Activated CD4-positive, alpha-beta memory T cell treated with anti-CD3 and anti-CD28 coated beads, Interleukin-2, amount 10 ng/mL, durations not matched to agents 7 days and 5 days (primary cell): ENCODE results near the gene NLRP9. TPM values are rescaled to one million over a fixed set of nuclear protein-coding genes. Genes with fewer than 3 reads are reported as not detected.

Experiments used
- CTCF ChIA-PET: fragments of 350-600 bp; sonication (Branson Sonifier 250); formaldehyde crosslinking; loops from one replicate; lab custom pipeline; 2021; ENCODE audit warnings: antibody characterized with exemption, inconsistent platforms; lab: Charles Lee
- POLR2A ChIA-PET: fragments of 350-600 bp; sonication (Branson Sonifier 250); formaldehyde crosslinking; loops from one replicate; lab custom pipeline; 2021; ENCODE audit warnings: antibody characterized with exemption; lab: Charles Lee
- DNase-seq: peaks from one replicate; pipeline ENCODE4 v3.0.0-alpha.2; 2020
- H3K27ac Mint-ChIP-seq: one replicate; pipeline ENCODE4 v1.8.0; 2021; ENCODE audit warnings: mild to moderate bottlenecking, mixed read lengths
- H3K27me3 Mint-ChIP-seq: one replicate; pipeline ENCODE4 v1.8.0; 2021; ENCODE audit warnings: mixed read lengths
- H3K36me3 Mint-ChIP-seq: one replicate; pipeline ENCODE4 v1.8.0; 2021; ENCODE audit warnings: low read depth, mixed read lengths
- H3K4me1 Mint-ChIP-seq: one replicate; pipeline ENCODE4 v1.8.0; 2021; ENCODE audit warnings: mixed read lengths
- H3K4me3 Mint-ChIP-seq: one replicate; pipeline ENCODE4 v1.8.0; 2021; ENCODE audit warnings: mild to moderate bottlenecking, mixed read lengths
- H3K9me3 Mint-ChIP-seq: one replicate; pipeline ENCODE4 v1.8.0; 2021; ENCODE audit warnings: mixed read lengths
- total RNA-seq, 2 experiments: library from RNA; stranded (reverse); gene quantifications; one replicate each; pipeline ENCODE4 v1.2.3, GENCODE V29; 2021

NLRP9 gene
- total RNA-seq, 2 experiments from 2014 or later = not detected

DNA sequence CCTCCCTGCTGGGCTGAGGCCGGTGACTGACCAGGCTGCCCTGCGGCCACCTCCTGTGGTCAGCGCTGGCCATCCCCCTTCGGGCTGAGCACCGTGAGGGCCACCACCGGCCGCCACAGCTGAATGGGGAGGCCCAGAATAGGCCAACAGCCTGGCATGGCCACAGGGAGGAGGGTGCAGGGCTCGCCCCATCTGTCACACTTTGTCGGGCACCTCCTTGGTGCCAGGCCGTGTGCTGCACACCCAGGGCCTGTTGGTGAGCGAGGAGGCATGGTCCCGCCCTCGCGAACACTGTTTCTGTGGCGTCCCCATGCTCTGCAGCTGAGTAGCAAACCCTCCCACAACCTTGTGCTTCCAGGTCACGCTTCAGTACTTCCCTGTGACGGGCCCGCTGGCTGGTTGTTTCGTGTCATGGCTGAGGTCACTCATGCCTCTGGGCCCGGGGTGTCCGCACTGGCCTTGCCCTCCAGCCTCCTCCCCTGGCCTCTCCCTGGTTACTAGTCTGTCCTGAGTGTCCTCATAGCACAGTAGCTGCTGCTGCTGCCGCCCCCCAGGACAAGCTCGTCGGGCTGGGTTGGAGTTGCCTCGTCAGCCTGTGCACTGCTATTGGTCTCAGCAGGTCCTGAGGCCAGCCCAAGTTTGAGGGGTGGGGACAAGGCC, 48.0 kb downstream of the NLRP9 start:
- Mint-ChIP-seq H3K4me3 (no peak overlapping the region), H3K4me1 (peaks cover 9% of the 10 kb centered on the region), H3K27me3 (no peaks in the 10 kb centered on the region), H3K27ac (no peak overlapping the region), H3K36me3 (peaks cover 27% of the 10 kb centered on the region), H3K9me3 (no peaks in the 10 kb centered on the region)
- ChIA-PET CTCF (no interaction called here), POLR2A (no interaction called here)
- no peak for DNase-seq

- Mint-ChIP-seq H3K4me3 (no peak overlapping the region), H3K27me3 (no peaks in the 10 kb centered on the region), H3K9me3 (no peaks in the 10 kb centered on the region), H3K27ac (no peak overlapping the region), H3K4me1 (peaks cover 9% of the 10 kb centered on the region), H3K36me3 (peaks cover 32% of the 10 kb centered on the region)
- no peak for DNase-seq
- ChIA-PET CTCF (no interaction called here), POLR2A (no interaction called here)
These were observed 48.6 kb downstream of the NLRP9 start for GRCh38 chr19:55689411-55690108.

- peaks cover 30% of the 10 kb centered on the region for H3K36me3 Mint-ChIP-seq
- H3K4me1 Mint-ChIP-seq = peaks cover 9% of the 10 kb centered on the region
- DNase-seq = no peak
- ChIA-PET POLR2A (no interaction called here), CTCF (no interaction called here)
- no peak overlapping the region for H3K27ac Mint-ChIP-seq
- H3K9me3 Mint-ChIP-seq = no peaks in the 10 kb centered on the region
- no peaks in the 10 kb centered on the region for H3K27me3 Mint-ChIP-seq
- no peak overlapping the region for H3K4me3 Mint-ChIP-seq
These were observed 49.6 kb downstream of the NLRP9 start for GRCh38 chr19:55688422-55689218.

DNA sequence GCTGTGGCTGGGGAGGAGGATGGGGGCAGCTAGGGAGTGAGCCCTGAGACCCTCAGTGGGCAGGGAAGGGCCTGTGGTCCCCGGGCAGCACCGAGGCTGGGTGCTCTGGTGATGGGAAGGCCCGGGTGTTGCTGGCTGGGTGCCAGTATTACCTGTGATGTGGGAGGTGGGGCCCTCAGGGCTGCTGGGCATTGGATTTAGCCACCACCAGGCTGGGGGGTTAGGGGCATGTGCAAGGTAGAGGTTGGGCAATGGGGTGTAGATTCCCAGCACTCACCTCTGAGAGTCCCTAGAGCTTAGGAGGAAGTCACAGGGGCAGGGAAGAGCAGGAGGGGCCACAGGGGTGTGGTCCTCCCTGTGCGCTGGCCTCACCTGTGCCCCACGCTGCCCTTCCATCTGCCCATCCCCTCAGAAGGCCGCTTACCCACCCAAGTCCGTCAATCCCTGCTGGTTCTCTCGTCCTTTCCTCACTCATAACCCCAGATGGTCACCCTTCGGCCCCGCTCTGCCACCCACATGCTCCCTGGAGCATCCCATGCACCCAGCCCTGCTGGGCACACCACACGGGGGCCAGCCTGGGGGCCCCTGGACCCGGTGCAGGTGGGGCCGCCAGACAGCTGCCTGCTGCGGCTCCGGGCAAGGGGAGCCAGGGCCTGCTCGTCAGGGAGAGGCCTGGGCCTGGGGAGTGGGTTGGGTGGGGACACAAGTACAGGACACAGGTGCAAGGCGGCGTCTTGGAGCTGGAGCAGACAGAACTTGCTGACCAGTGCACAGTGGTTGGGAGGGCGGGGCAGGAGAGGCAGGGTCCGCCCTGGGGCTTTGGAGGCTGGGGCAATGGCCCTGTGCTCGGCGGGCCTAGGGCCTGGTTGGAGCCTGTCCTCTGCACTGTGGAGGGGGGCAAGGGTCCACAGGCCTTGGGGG, 50.7 kb downstream of the NLRP9 start:
- peaks cover 9% of the 10 kb centered on the region for H3K4me1 Mint-ChIP-seq
- no peak overlapping the region for H3K4me3 Mint-ChIP-seq
- no peaks in the 10 kb centered on the region for H3K27me3 Mint-ChIP-seq
- POLR2A ChIA-PET = no interaction called here
- H3K9me3 Mint-ChIP-seq = no peaks in the 10 kb centered on the region
- peaks cover 27% of the 10 kb centered on the region for H3K36me3 Mint-ChIP-seq
- DNase-seq = no peak
- CTCF ChIA-PET = no interaction called here
- H3K27ac Mint-ChIP-seq = no peak overlapping the region

GRCh38 chr19:55686311-55687050, 51.7 kb downstream of the NLRP9 start:
- Mint-ChIP-seq H3K27me3 (no peaks in the 10 kb centered on the region), H3K4me3 (no peak overlapping the region), H3K36me3 (peaks cover 30% of the 10 kb centered on the region), H3K27ac (no peak overlapping the region), H3K9me3 (no peaks in the 10 kb centered on the region), H3K4me1 (peaks cover 9% of the 10 kb centered on the region)
- ChIA-PET CTCF (no interaction called here), POLR2A (no interaction called here)
- DNase-seq = no peak

DNA sequence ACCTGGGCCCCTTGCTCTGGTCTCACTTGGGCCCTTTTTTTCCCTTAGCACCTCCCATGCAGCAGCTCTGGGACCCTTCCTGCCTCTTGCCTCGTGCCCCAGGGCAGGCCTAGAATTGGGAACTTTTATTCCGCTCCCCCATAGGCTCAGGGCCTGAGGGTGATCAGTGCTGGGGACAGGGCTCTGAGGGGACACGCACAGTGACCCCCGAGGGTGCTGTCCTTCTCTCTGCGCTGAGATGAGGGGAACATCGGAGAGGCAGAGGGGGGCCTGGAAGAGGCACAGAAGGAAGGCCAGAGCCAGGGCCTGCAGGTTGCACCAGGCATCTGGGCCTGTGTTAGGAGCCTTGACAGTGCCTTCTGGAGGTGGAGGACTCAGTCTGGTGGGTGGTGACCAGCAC, 52.4 kb downstream of the NLRP9 start:
- no peak for DNase-seq
- ChIA-PET POLR2A (no interaction called here), CTCF (no interaction called here)
- Mint-ChIP-seq H3K36me3 (peaks cover 34% of the 10 kb centered on the region), H3K4me1 (peaks cover 9% of the 10 kb centered on the region), H3K9me3 (no peaks in the 10 kb centered on the region), H3K4me3 (no peak overlapping the region), H3K27me3 (no peaks in the 10 kb centered on the region), H3K27ac (no peak overlapping the region)

GRCh38 chr19:55684946-55685681, 53.1 kb downstream of the NLRP9 start:
- POLR2A ChIA-PET = no interaction called here
- no peak overlapping the region for H3K27ac Mint-ChIP-seq
- H3K27me3 Mint-ChIP-seq = no peaks in the 10 kb centered on the region
- CTCF ChIA-PET = no interaction called here
- no peak for DNase-seq
- H3K9me3 Mint-ChIP-seq = no peaks in the 10 kb centered on the region
- H3K4me3 Mint-ChIP-seq = no peak overlapping the region
- H3K36me3 Mint-ChIP-seq = peaks cover 41% of the 10 kb centered on the region
- H3K4me1 Mint-ChIP-seq = peaks cover 9% of the 10 kb centered on the region

- H3K36me3 Mint-ChIP-seq = peaks cover 47% of the 10 kb centered on the region
- no peak overlapping the region for H3K27ac Mint-ChIP-seq
- no peak for DNase-seq
- H3K4me1 Mint-ChIP-seq = peaks cover 20% of the 10 kb centered on the region
- H3K27me3 Mint-ChIP-seq = no peaks in the 10 kb centered on the region
- H3K4me3 Mint-ChIP-seq = no peak overlapping the region
- CTCF ChIA-PET = interaction anchor here (0.6 kb wide), 1 partner anchor 30 kb away, joined by 3 read pairs; no protein-coding TSS in a partner anchor
- POLR2A ChIA-PET = no interaction called here
- no peaks in the 10 kb centered on the region for H3K9me3 Mint-ChIP-seq
These were observed 54.5 kb downstream of the NLRP9 start for GRCh38 chr19:55683449-55684261.

DNA sequence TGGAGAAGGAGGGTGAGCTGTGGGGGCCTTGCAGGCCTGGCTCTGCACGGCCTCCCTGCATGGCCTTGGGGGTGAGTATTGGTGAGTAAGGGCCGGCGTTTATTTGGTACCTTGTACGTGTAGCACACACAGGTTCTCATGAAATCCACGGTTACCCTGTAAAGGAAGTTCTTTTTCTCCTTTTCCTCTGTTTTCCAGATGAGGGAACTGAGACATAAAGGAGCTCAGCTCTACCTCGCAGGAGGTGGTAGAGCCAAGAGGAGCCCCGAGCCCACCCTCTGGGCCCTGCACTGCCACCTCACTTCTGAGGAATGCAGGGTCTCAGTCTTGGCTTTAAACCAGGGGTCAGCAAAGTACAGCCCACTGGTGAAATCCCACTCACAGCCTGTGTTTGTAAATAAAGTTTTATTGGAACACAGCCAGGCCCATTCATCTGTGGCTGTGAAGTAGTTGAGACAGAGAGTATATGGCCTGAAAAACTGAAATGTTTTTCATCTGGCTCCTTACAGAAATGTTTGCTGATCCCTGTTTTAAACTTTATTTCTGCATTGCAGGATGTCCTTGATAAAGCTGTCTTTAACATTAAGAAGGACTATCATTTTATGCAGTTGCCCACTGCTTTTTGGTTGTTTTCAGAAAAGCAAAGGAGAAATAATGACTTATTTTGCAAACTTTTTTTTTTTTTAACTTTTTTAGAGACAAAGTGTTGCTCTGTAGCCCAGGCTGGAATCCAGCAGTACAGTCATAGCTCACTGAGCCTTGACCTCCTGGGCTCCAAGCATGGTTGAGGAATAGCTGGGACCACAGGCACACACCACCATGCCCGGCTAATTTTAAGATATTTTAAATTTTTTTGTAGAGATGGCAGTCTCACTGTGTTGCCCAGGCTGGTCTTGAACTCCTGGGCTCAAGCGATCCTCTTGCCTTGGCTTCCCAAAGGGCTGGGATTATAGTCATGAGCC, 56.8 kb downstream of the NLRP9 start:
- no peaks in the 10 kb centered on the region for H3K9me3 Mint-ChIP-seq
- ChIA-PET CTCF (interaction anchor here (1.5 kb wide), 1 partner anchor 22 kb away, joined by 8 read pairs; no protein-coding TSS in a partner anchor), POLR2A (interaction anchor here (0.7 kb wide), 1 partner anchor 35 kb away, joined by 3 read pairs; no protein-coding TSS in a partner anchor)
- no peak for DNase-seq
- peaks cover 64% of the 10 kb centered on the region for H3K36me3 Mint-ChIP-seq
- H3K4me1 Mint-ChIP-seq = peaks cover 35% of the 10 kb centered on the region
- no peaks in the 10 kb centered on the region for H3K27me3 Mint-ChIP-seq
- H3K4me3 Mint-ChIP-seq = no peak overlapping the region
- no peak overlapping the region for H3K27ac Mint-ChIP-seq
